ENCODE results near the gene BAMBI.
A peak's percentile ranks its signal among the peaks of the same experiment; 100 is the strongest.
"Not testable (repeated sequence)": the region's sequence is repeated elsewhere in the genome, so short reads cannot be mapped to it uniquely, and the experiment has no call there.

Gene BAMBI, protein sequence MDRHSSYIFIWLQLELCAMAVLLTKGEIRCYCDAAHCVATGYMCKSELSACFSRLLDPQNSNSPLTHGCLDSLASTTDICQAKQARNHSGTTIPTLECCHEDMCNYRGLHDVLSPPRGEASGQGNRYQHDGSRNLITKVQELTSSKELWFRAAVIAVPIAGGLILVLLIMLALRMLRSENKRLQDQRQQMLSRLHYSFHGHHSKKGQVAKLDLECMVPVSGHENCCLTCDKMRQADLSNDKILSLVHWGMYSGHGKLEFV

GRCh38 chr10:28676968-28677887 lies at the start of gene BAMBI:
Gene BAMBI (plus strand): TSS chr10:28677521. CDS start chr10:28677898, 377 bp downstream.
- peak; percentile 91 for DNase-seq

- DNase-seq = peak; percentile 60
Measured at GRCh38 chr10:28628184-28628893, 49.0 kb upstream of the BAMBI start.

DNA sequence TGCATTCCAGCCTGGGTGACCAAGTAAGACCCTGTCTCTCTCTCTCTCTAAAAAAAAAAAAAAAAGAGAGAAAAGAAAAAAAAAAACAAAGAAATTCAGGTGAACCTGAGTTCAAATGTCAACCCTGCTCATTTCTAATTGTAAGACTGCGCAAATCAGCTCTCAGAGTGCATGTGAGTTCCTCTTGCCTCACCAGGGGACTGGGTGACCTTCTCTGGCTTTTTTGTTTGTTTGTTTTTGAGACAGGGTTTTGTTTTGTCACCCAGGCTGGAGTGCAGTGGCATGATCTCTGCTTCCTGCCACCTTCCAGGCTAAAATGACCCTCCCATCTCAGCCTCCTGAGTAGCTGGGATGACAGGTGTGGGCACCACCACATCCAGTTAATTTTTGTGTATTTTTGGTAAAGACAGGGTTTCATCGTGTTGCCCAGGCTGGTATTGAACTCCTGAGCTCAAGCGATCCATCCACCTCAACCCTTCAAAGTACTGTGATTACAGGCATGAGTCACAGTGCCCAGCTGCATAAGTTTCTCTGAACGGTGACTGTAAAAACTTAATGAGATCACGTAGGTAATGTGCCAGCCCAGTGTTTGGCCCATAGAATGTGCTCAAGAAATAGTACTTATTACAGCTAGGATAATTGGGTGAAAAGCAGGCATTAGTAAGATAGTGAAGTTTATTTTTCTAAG lies 45.3 kb upstream of the BAMBI start:
- no peak for DNase-seq

GRCh38 chr10:28632584-28632945 lies 44.8 kb upstream of the BAMBI start:
- DNase-seq = no peak

- DNase-seq = no peak
Measured at GRCh38 chr10:28633750-28634149, 43.6 kb upstream of the BAMBI start.

GRCh38 chr10:28637346-28637745 lies 40.0 kb upstream of the BAMBI start:
- no peak for DNase-seq

DNA sequence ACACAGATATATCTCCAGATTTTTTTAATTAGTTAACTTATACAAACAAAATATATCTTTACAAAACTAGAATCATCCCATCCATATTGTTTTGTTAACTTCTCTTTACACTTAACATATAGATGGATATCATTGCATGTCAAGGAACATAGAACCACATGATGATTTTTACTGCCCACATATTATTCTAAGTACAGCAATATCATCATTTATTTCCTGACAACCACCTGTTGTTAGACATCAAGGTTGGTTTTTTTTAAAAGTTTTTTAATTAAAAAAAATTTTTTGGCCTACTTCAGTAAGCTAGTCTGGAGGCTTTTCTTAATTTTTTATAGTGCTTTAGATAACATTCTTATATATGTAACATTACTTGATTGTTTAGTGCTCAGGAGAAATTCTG lies 38.9 kb upstream of the BAMBI start:
- DNase-seq = no peak

DNA sequence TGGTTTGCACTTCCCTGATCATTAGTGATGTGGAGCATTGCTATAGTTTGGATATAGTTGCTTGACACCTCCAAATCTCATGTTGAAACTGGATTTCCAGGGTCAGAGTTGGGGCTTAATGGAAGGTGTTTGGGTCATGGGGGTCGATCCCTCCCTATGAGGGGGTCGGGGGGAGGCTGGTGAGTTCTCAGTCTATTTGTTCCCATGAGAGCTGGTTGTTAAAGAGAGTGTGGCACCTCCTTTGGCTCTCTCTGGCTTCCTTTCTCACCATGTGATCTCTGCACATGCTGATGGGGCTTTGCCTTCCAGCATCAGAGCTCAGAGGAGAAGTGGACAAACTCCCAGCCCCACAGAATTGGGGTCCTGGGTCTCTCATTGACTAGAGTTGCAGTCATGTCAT lies 36.8 kb upstream of the BAMBI start:
- DNase-seq = no peak

DNA sequence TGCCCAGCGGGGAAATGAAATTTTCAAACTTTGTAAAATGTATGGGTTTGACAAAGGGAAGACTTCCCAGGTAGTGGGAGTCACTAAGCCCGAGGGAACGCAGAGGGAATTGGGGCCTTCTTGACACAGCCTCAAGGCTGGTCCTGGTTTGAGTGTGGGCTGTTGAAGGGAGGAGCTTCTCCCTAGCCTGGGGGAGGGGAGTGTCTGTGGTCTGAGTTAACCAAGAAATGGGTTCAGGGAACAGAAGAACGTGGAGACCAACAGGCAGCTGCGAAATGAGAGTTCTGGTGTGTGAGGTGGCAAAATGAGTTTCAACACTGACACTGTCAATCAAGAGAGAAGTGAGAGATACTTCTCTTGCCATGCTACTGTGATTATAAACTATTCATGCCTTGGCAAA lies 32.7 kb upstream of the BAMBI start:
- DNase-seq = no peak

GRCh38 chr10:28652106-28652505 lies 25.2 kb upstream of the BAMBI start:
- DNase-seq = no peak

GRCh38 chr10:28652703-28653102 lies 24.6 kb upstream of the BAMBI start:
- no peak for DNase-seq

GRCh38 chr10:28658824-28659223 lies 18.5 kb upstream of the BAMBI start:
- DNase-seq = not testable (repeated sequence)

GRCh38 chr10:28661035-28661434 lies 16.3 kb upstream of the BAMBI start:
- DNase-seq = no peak

GRCh38 chr10:28663576-28664368 lies 13.5 kb upstream of the BAMBI start:
- DNase-seq = peak; percentile 73

DNA sequence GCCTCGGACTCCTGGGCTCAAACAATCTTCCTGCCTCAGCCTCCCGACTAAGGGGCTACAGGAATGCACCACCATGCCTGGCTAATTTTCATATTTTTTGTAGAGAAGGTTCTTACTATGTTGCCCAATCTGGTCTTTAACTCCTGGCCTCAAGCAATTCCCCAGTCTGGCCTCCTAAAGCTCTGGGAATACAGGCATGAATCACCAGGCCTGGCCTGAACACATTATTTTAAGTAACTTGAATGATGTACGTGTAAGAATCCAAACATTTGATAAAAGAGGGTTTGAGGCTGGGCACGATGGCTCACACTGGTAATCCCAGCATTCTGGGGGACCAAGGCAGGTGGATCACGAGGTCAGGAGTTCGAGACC lies 13.0 kb upstream of the BAMBI start:
- no peak for DNase-seq

DNA sequence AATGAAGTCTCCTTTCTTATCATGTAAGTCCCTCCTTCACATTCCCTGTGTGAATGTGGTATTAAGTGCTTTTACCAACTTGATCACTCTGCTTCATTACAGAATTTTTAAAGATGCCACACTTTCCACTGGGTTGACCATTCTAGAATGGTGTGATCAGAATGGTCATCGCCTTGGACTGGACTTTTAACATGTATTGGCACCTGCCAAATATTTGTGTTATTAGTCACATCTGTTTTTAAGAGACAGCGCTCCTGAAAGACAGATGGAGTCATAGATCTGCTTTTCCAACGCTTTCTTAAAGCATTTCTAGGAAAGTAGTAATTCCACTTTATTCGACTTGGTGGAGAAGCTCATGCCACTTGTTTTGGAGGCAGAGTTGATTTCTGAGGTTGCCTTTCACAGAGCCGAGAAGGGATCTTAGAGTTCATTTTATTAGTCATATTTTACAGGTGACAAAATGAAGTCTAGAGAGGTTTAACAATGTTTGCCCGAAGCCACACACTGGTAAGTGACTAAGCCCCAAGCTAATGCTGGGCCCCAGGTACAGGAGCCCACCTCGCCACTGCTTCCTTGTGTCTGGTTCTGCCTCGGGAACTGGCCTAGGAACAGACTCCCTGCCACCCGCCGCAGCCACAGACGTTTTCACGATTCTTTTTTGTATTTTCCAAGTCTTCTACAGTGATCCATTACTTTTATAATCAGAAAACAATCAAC lies 10.4 kb upstream of the BAMBI start:
- no peak for DNase-seq

- peak; percentile 41 for DNase-seq
Measured at GRCh38 chr10:28668363-28669226, 8.7 kb upstream of the BAMBI start.

- DNase-seq = no peak
Measured at GRCh38 chr10:28669227-28670173, 7.8 kb upstream of the BAMBI start.

DNA sequence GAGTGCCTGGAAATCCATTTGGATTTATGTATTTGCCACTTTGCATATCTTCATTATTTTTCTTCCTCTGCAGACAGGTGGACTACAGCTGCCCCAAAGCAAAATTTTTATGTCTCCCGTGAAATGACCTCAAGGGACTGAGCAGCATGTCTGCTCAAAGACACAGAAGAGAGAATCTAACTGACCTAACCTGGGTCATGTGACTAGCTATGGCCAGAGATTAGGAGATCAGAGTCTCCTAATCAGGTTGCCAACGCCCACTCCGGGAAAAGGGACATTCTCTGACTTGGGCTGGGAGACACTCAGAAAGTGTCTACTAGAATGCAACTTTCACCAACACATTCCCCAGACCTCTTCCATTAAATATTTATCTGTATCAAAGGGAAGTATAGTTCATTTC lies 2.5 kb upstream of the BAMBI start:
- no peak for DNase-seq
